Psoas muscle (tissue), 8 donors: ENCODE data around the gene ZSWIM5. TPM values are rescaled to one million over a fixed set of nuclear protein-coding genes. Genes with fewer than 3 reads are reported as not detected.
"Not testable (repeated sequence)": the region's sequence is repeated elsewhere in the genome, so short reads cannot be mapped to it uniquely, and the experiment has no call there.

Experiments used
- ATAC-seq, 4 donors: fragments of 200-7000 bp; cut with Tn5 transposase; one replicate each; pipeline ENCODE4 v1.9.1; 2020; ENCODE audit warnings: moderate library complexity in 3 of 4, mild to moderate bottlenecking in 2 of 4
- DNase-seq, 2 donors: peaks; one replicate each; pipeline ENCODE4 v3.0.0-alpha.2; 2020
- H3K27ac ChIP-seq: fragments of 200-600 bp; one replicate; pipeline ENCODE4 v1.8.0; 2022
- H3K27me3 ChIP-seq, 3 donors: fragments of 200-600 bp in 1 of 3; one replicate each; pipeline versions ENCODE4 v1.6.1 to v1.8.0; 2013 to 2022; ENCODE audit warnings: low read length in 2 of 3, mild to moderate bottlenecking in 2 of 3, moderate library complexity in 1 of 3; ENCODE audit not compliant: insufficient read depth in 3 of 3
- H3K36me3 ChIP-seq, 2 donors: fragments of 200-600 bp in 1 of 2; one replicate each; pipeline versions ENCODE4 v1.6.1 to v1.8.0; 2013 to 2022; ENCODE audit warnings: low read depth in 1 of 2, mild to moderate bottlenecking in 1 of 2, moderate library complexity in 1 of 2; ENCODE audit not compliant: insufficient read depth in 1 of 2
- H3K4me1 ChIP-seq: fragments of 200-600 bp; one replicate; pipeline ENCODE4 v1.8.0; 2022
- H3K4me3 ChIP-seq: fragments of 200-600 bp; one replicate; pipeline ENCODE4 v1.8.0; 2022; ENCODE audit warnings: mild to moderate bottlenecking
- H3K9me3 ChIP-seq: fragments of 200-600 bp; one replicate; pipeline ENCODE4 v1.8.0; 2022
- CTCF ChIP-seq: fragments of 200-600 bp; IDR thresholded peaks from one replicate; pipeline ENCODE4 v1.8.0; 2022; ENCODE audit warnings: antibody characterized with exemption
- WGBS, 3 donors: extraction: QIAGEN DNeasy Blood & Tissue Kit; methylation state at CpG; one replicate each; pipeline versions ENCODE4 v1.1.6 to v1.1.7; 2013; 5-methylcytosine and 5-hydroxymethylcytosine counted together
- intact Hi-C, 2 donors: fragments of 100-400 bp; cut with DNase I; formaldehyde crosslinking; loops; one replicate each; pipeline versions ENCODE4 v1.11.0 to v1.14.2; 2022
- polyA plus RNA-seq, 3 donors: library from polyadenylated mRNA; stranded (reverse); fragments of 200-250 nt; gene quantifications; one replicate each; pipeline ENCODE4 v1.2.3, GENCODE V29; 2013
- total RNA-seq, 4 donors: library from RNA; stranded (reverse); fragmentation: NEBNext Ultra II Directional in 2 of 4; extraction: Animal tissue kit (Norgen Biotek cat#: 25700) in 2 of 4; gene quantifications; one replicate each; pipeline versions ENCODE4 v1.2.1 to v1.2.4, GENCODE V29; 2021 to 2023
- donor health status: healthy with polysubstance abuse.
- donor health status: DM: no; HTN: no; CAD: no; lungs with moderate emphysema.
- donor health status: Bipolar disorder and iron deficiency.
- donor health status: healthy.
- donor health status: DM: yes; HTN: yes; CAD: no.
- donor health status: DM: no; HTN: no; CAD: no.
- donor health status: DM: no; HTN: no; CAD: no.
- donor health status: DM: yes; HTN: yes; CAD: no.

Gene ZSWIM5
- total and polyA plus RNA-seq, 7 donors, result 0.03 to 0.98 (median 0.50) TPM

- H3K27ac ChIP-seq, result no peak overlapping the region
- DNase-seq, result no peak
- no peak overlapping the region for H3K4me3 ChIP-seq
- no peaks in the 10 kb centered on the region for H3K27me3 ChIP-seq
- TF ChIP-seq CTCF, result no peak
- ATAC-seq, result no peak
- peaks cover 1% of the 10 kb centered on the region for H3K4me1 ChIP-seq
- no peaks in the 10 kb centered on the region for H3K36me3 ChIP-seq
- intact Hi-C loops, result no loop called here
- 94 to 96% (median 95%) methylated on average over 7 of the region's 7 CpGs for WGBS, 3 donors
- no peaks in the 10 kb centered on the region for H3K9me3 ChIP-seq
These were observed 210.8 kb downstream of the ZSWIM5 start for GRCh38 chr1:44995467-44996238.

GRCh38 chr1:44994309-44994898 lies 212.0 kb downstream of the ZSWIM5 start:
- H3K27ac ChIP-seq, result no peak overlapping the region
- no peaks in the 10 kb centered on the region for H3K27me3 ChIP-seq
- WGBS, 3 donors, result 69 to 73% (median 70%) methylated on average over 7 of the region's 7 CpGs
- no peaks in the 10 kb centered on the region for H3K36me3 ChIP-seq
- ATAC-seq, result no peak
- no peak for TF ChIP-seq CTCF
- DNase-seq, result no peak
- intact Hi-C loops, result no loop called here
- no peaks in the 10 kb centered on the region for H3K9me3 ChIP-seq
- H3K4me1 ChIP-seq, result no peaks in the 10 kb centered on the region
- no peak overlapping the region for H3K4me3 ChIP-seq

GRCh38 chr1:44988531-44989156 lies 217.8 kb downstream of the ZSWIM5 start:
- no peaks in the 10 kb centered on the region for H3K36me3 ChIP-seq
- 84 to 87% (median 86%) methylated on average over 24 of the region's 24 CpGs for WGBS, 3 donors
- ATAC-seq, result no peak
- H3K27ac ChIP-seq, result no peak overlapping the region
- intact Hi-C loops, result loop anchor here in 1 of 2 donors (5.0 kb wide), 1 partner anchor 151 kb away; no protein-coding TSS in a partner anchor
- no peak for TF ChIP-seq CTCF
- peaks cover 16% of the 10 kb centered on the region for H3K4me1 ChIP-seq
- DNase-seq, result no peak
- no peaks in the 10 kb centered on the region for H3K9me3 ChIP-seq
- H3K27me3 ChIP-seq, result no peaks in the 10 kb centered on the region
- H3K4me3 ChIP-seq, result no peak overlapping the region

- Histone ChIP-seq H3K4me3 (peak overlapping the region; percentile 89), H3K36me3 (peaks cover under 1 to 5% of the 10 kb centered on the region in 2 donors), H3K27me3 (no peaks in the 10 kb centered on the region), H3K4me1 (peaks cover 34% of the 10 kb centered on the region), H3K27ac (peak overlapping the region; percentile 84), H3K9me3 (no peaks in the 10 kb centered on the region)
- WGBS, 3 donors, result 2 to 7% (median 3%) methylated on average over 19 of the region's 19 CpGs
- DNase-seq (no peak), ATAC-seq (peak in 1 of 4 donors; percentile 10)
- no peak for TF ChIP-seq CTCF
- intact Hi-C loops, result loop anchor here in 1 of 2 donors (1.0 to 5.0 kb wide), 2 partner anchors 25 to 149 kb away; partner anchors contain the start of gene HECTD3
These were observed 220.6 kb downstream of the ZSWIM5 start for GRCh38 chr1:44985747-44986359.

- H3K4me1 ChIP-seq, result peaks cover 30% of the 10 kb centered on the region
- WGBS, 3 donors, result 95 to 99% (median 98%) methylated on average over 4 of the region's 4 CpGs
- intact Hi-C loops, result not testable (repeated sequence)
These were observed 229.0 kb downstream of the ZSWIM5 start for GRCh38 chr1:44977372-44977771.

More at GRCh38 chr1:44977372-44977771, 229.0 kb downstream of the ZSWIM5 start:
- not testable (repeated sequence) for H3K27ac ChIP-seq, DNase-seq, H3K9me3 ChIP-seq, ATAC-seq, H3K27me3 ChIP-seq, H3K4me3 ChIP-seq
- H3K36me3 ChIP-seq, result peaks cover 5 to 85% of the 10 kb centered on the region in 2 donors
